ENCODE results near the gene FGF19.
"Not testable (repeated sequence)": the region's sequence is repeated elsewhere in the genome, so short reads cannot be mapped to it uniquely, and the experiment has no call there.

FGF19 gene

DNA sequence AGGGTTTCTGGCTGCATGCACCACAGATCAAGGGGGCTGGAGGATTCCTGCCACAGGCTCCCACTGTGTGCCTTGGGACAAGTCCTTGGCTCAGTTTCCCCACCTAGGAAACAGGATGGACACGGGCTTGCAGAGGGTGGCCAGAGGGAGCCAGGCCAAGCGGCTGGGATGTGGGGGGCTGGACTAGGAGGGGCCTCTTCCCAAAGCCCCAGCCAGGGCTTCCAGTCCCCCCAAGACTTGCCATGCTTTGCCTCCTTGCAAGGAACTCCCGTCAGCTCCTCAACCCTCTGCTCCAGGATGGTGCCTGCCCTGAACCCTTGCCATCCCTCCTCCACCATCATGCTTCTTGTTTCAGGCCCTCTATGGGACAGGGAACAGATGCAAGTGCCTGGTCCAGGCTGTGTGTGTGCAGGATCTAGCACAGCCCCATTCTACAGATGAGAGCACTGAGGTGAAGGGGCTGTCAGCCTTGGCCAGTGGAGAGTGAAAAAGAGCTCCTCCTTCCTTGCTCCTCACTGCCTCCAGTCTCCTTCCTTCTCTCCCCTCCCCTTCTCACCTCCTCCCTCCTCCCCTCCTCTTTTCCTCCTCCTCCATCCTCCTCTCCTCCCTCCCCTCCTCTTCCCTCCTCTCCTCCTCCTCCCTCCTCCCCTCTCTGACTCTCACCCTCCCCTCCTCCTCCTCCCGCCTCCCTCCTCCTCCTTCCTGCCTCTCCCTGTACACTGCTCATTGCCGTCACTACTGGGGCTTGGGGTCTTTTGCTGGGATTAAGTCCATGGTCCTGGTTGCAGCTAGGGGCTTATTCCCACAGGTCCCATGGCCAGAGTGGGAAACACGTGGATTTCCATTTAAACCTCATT lies 13.3 kb upstream of the FGF19 start:
- no peak for DNase-seq

DNA sequence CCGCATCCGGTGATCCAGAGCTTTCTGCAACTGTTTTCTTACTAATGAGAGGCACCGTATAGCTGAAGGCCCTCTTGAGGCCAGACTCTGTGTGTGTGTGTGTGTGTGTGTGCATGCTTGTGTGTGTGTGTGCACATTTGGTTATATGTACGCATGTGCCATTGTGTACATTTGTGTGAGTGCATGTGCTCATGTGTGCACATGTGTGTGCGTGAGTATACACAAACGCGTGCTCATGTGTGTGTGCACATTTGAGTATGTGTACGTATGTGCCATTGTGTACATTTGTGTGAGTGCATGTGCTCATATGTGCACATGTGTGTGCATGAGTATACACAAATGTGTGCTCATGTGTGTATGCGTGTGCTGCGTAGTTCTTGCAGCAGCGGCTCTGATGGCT lies 12.3 kb upstream of the FGF19 start:
- DNase-seq, result no peak

DNA sequence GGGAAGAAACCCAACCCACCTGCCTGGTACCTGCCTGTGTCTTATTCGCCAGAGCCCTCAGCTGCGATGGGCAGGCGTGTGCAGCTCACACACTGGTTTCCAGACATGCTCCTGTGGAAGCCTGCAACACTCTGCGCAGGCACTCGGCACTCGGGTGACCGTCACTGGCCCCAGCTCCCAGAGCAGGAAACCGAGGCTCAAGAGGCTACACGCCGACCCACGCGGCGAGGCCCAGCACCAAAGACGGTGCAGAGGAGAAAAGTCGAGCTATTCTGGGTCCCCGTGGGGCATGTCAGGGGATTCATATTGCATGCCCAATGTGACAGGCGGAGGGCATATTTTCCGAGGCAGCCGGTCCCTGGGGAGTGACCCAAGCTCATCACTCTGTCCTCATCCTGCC lies 11.6 kb upstream of the FGF19 start:
- DNase-seq, result no peak

DNA sequence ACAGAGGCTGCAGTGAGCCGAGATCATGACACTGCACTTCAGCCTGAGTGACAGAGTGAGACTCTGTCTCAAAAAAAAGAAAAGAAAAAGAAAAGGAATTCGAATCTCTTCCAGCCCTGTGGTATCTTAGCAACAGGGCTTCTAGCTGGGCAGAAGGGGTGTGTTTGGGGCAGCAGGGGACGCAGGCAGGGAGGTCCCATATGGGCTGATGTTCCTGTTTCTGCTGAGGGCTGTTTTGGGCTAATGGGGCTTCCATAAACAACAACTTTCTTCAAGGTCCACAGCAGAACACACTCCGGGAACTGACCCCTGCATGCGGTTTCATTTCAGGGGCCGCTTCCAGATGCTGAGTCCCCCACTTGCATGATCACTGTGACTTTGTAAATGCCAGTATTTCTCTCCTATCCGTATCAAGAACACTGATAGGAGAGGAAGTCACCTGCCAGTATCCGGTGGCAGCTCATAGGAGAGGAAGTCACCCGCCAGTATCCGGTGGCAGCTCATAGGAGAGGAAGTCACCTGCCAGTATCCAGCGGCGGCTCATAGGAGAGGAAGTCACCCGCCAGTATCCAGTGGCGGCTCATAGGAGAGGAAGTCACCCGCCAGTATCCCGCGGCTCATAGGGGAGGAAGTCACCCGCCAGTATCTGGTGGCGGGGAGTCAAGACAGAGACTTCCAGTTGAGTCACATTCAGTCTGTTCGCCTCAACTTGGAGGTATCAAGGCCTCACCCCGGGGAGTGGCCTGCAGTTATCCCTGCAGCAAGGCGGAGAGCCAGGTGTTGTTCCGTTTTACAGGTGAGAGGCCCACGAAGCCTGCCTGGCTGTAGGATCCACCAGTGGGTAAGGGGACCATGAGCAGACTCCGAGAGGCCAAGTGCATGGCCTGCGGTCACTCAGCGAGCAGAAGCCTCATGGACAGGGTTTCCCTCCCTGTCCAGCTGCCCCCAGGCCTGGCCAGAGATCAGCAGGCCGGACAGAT lies 8.3 kb upstream of the FGF19 start:
- no peak for DNase-seq

DNA sequence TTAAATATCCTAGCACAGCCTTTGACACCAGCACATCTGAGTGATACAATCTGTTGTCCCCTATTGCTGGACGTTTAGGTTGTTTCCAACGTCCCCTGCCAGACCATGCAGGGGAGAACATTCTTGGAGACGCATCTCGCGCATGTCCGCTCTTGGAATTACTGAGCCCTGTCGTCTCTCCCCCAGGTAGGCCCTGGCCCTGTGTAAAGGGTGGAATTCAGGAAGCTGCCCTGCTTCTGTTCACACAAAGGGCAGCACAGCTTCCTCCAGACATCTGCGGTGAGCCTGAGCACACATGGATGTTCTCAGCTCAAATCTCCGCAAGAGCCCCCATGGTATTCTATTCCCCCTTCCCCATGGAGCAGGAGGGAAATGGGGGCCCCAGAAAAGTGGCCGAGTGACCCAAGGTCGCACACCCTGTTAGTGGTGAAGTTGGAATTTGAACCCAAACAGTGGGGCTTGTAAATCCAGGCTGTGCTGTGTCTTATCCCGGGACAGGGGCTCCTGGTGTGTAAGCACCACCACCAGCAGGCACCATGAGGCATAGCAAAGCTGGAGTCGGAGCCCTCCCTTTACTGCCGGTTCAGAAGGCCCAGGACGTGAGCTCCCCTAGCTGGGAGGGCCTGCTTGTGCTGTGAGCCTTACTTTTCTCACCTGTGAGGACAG lies 5.0 kb upstream of the FGF19 start:
- no peak for DNase-seq

DNA sequence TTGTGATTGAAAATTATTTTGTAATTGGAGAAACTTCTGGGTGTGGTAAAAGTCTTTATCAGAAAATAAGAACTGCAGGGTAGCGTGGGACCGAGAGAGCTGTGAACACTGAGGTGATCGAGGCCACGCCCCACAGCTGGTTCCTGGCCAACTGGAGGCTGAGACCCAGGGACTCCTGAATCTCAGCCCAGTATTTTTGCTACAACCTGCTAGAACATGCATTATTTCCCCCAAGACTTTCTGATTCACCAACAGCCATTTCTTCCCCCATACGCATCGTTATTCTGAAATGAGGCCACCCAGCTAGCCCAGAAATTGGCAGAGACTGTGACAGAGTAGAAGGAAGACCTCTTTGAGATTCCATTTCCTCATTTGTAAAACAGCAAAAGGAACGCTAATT lies 3.4 kb upstream of the FGF19 start:
- no peak for DNase-seq

DNA sequence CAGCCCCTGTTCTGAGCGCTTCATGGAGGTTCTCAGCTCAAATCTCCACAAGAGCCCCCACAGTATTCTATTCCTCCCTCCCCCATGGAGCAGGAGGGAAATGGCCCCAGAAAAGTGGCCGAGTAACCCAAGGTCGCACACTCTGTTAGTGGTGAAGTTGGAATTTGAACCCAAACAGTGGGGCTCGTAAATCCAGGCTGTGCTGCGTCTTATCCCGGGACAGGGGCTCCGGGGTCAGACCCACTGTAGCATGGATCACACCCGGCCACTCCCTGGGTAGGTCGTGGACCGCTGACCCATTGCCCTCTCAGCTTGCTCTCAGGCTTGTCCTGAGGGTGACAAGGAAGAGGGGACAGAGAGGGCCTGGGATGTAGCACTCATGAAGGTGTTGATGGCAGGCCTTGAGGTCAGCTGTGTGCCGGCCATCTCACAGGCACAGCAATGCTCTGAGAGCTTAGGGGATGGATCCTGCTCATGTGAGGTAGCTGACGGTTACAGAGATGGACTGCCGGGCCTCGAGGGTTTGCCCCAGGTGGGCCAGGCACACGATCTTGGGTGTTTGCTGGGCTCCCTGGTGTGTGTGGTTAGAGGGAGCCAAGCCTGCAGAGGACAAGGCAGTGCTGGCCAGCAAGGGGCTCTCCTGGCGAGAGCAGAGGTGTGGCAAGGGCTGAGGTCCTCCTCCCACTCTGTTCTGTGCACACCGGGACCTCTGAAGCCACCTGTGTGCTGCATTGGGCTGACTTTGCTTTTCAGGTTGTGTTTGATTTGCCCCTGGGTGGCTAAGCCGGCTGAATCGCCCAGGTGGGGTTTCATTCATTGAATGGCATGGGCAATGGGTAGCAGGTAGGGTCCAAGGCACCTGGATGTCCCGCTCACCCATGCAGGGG lies 2.3 kb upstream of the FGF19 start:
- DNase-seq, result no peak

DNA sequence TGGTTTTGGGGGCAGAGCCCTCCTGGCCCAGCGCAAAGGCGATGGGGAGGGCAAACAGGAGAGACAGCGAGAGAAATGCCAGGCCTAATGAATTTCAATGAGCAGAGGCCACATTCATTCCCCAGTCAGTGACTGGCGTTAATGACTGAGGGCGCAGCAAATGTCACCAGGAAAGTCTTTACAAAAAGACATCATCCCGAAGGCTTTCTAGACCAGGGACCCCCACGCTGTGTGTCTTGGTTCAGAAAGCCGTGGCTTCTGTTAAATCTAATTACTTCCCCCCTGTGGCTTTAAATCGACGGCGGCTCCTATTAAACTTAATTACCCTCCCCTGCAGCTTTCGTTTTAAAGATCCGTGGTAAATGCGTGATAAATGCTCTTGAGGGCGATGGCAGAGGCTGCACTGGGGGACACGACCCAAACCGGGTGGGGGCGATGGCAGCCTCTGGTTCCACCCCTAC lies 1.6 kb upstream of the FGF19 start:
- no peak for DNase-seq

DNA sequence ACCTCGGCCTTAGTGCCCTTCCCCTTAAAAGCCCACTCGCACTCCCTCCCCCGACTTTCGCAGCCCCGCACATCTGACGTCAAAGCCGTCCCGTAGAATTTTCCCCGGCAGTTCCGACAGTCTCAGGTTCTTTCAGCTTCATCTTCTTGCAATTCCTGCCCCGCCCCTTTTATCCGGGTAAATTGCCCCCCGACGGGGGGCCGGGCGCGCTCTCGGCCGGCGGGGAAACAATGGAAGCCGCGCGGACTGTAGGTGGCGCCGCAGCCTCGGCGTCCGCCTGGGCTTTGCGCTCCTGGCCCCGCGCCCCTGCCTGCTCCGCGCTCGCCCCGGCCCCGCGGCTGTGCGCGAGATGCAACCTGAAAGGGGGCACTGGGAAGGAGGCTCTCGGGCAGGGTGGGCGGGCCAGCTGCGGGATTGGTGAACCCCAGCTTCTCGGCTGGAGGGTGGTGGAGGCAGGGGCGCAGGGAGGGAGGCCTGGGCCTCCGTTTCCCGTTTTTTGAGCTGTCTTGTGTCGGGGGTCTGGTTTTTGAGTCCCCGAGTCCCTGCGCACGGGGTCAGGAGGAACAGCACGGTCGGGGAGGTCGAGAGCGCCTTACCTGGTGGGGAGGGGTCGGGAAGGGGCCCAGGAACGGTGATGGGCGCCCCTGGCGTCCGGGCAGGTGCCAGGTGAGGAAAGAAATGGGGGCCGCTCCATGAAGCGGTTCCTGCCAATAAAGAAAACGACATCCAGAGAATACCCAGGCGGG lies 859 bp upstream of the FGF19 start:
- DNase-seq, result no peak

DNA sequence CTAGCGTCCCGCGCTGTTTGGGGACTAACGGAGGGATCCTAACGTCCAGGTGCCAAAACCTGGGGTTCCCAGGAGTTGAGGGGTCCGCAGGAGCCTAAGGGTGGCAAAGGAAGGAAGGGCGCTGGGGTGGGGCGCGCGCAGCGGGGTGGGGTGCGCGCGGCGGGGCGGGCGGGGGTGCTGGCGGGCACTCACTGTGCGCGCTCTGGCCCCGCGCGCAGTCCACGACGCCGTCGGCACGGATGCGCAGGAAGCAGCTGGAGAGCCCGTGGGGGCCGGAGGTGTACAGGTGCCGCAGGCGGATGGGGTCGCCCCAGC lies 412 bp downstream of the FGF19 start:
- no peak for DNase-seq

DNA sequence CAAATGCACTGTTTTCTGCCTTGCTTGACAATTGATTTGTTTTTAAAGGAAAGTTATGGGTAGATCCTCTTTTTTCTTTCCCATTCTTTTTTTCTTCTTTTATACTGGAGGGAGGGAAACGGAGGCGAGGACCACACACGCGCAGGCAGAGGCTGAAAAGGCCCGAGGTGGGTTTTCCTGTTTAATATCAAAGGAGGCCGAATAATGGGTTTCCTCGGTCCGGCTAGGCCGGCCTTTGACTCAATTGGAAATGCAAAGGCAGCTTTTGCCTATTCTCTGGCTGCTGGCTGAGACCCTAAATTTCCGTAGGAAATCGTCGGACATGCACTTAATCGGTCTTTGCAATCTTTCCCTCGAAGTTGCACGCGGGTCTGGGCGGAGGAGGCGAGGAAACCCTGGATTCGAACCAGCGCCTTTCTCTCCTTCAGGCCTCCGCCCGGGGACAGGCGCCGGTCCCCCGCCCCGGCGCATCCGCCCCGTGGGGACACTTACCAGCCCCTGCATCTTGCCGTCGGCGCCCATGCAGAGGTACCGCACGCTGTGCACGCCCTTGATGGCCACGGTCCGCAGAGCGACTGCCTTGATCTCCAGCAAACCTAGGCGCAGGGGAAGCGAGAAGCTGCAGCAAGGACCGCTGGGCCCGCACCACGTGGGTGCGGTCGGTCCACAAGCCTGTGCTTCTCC lies 911 bp downstream of the FGF19 start:
- no peak for DNase-seq

DNA sequence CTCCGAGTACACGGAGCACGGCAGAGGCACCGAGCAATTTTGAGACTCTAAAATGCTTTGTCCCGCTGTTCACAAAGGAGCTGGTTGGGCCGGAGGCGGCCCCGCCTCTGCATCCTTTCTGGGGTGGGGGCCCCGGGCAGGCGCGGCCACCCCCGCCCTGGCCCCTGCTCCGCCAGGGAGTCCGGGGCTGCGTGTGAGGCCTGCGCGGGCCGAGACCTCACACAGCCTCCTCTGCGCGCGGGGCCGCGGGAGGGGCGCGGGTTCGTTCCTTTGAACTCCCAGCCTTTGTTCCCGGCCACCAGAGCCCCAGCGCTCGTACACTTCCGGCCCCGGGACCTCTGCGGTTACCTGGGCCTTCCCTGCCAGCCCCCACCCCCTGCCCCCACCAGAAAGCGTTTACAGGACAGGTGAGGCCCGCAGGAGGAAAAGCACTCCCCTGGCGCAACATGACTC lies 1.6 kb downstream of the FGF19 start:
- no peak for DNase-seq

DNA sequence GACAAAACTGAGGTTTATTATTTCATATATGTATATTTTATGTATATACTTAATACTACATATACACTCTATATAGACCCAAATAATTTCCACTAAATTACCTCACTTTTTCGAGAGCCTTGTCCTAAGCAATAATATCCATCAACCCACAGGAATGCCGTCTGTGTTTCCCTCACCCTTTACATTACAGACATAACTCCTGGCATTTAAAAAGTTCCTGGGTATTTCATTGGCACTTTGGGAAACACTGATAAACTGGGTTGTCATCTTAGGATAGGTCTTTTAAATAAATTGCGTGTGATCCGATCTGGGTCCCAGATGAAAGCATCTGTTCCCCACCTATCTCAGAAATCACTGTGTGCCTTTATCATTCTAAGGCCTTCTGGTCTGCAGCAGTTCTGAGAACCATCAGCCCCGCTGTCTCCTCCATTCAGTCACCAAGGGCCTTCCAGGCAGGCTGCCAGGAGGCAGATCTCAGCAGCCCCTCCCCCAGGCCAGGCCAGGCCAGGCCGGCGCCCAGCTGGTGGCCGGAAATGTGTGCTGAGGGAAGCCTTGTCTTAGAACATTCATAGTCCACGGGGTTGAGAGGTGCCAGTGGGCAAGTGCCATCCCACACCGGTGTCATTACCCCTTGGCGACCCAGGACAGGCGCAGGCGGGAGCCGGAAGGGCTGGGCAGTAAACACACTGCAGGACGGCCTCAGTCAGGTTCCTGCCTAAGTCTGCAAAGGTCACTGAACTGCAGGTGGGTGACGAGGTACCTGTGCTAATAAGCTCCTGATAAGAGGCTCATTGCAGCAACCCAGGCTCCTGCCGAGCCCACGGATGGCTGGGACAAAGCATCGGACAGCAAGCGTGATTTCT lies 3.3 kb downstream of the FGF19 start:
- peak; percentile 22 for DNase-seq

DNA sequence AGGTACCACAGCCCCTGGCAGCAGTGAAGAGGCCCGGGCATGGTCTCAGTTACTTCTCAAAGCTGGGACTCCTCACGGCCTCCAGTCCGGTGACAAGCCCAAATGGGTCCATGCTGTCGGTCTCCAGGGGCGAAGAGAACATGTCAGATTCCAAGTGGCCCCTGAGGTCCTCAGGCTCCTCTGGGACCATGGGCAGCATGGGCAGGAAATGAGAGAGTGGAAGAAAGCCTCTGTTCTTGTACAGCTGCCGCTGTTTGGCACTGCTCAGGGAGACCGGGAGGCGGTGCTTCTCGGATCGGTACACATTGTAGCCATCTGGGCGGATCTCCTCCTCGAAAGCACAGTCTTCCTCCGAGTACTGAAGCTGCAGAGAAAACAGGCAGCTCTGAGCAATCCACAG lies 4.6 kb downstream of the FGF19 start:
- no peak for DNase-seq

DNA sequence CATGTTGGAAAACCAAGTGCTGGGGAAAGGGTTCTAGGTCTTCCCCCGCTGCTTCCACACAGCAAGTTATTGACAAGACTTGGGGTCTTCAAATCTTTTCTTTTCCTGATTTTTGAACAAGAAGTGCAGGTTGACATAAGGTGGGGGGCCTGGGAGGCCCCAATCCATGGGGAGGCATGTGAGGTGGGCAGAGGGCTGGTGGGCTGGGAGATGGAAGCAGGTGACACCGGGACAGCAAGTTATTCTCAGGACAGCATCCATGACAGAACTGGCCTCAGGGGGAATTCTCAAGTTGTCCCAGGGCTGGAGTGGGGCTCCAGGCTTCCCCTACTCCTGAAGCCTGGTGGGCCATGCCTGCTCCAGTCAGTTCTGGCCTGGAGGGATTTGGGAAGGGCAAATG lies 5.5 kb downstream of the FGF19 start:
- no peak for DNase-seq

DNA sequence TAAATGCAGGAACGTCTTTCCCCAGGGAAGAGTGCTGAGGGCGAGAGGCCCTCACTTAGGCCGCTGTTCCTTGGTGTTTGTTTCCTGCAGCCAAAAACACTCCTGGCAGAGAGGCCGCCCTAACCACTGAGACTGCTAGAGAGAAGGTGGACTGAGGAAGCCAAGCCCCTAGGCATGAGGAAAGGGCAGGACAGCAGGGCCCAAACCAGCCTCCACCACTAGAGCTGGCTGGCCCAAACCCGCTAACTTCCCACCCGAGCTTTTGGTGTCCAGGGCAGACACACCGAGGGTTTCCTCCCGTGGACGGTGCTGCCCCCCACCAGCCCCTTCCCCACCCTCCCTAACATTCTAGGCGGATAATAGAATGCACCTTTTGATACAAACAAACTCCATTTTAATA lies 6.0 kb downstream of the FGF19 start:
- DNase-seq, result no peak

DNA sequence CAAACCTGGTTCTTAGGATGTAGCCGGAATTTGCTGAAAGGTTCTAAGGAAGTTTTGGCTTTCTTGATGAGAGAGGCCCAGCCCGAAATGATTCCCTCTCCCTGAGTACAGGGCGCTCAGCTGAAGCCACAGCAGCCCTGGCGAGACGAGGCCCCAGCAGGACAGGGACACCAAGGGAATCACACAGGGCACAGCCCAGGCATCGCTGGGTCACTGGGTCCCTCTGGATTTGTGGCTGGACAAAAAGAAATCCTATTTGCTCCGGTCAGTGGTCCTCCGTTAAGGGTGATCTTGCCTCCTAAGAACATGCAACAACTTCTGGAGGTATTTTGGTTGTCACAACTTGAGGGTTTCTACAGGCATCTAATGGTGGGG lies 6.4 kb downstream of the FGF19 start:
- no peak for DNase-seq

DNA sequence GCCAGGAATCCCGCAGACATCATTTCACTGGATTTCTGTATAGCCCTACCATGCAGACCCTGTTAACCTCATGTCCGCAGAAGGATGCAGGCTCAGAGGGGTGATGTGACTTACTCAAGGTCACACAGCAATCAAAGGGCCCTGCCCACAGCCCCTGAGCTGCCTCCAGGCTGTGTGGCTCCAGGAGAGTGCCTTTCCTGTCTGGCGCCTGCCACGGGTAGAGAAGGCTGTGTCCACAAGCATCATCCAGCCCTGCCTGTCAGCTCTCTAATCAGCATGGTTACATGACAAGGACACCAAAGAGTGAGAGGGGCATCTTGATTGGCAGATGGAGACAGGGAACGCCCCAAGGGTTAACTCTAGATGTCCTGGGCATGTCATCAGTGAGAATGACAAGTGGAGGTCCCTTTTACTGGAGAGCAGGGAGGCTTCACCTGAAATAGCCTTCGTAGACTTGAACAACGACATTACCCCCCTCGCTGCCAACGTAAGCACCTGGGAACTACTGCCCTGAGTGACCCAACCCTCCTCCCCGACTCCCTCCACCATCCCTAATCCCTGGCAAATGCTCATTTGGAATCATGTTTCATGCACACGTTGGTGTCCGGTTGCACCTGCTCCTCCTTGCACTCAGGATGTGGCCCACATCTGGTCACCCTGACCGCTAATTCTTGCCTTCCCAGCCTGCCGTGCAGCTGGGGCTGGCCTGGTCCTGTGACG lies 6.9 kb downstream of the FGF19 start:
- no peak for DNase-seq

DNA sequence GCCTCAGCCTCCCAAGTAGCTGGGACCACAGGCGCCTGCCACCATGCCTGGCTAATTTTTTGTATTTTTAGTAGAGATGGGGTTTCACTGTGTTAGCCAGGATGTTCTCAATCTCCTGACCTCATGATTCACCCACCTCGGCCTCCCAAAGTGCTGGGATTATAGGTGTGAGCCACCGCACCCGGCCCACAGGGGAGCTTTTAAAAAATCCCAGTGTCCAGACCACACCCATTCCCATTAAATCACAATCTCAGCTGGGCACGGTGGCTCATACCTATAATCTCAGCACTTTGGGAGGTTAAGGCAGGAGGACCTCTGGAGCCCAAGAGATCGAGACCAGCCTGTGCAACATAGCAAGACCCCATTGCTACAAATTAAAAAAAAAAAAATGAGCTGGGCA lies 7.8 kb downstream of the FGF19 start:
- DNase-seq, result not testable (repeated sequence)

Measured in HCEC 1CT (cell line).